ENCODE measurements around the gene MATR3. TPM values are rescaled to one million over a fixed set of nuclear protein-coding genes. Genes with fewer than 3 reads are reported as not detected.
"Not testable (repeated sequence)": the region's sequence is repeated elsewhere in the genome, so short reads cannot be mapped to it uniquely, and the experiment has no call there.

The MATR3 gene
- total RNA-seq, 1 experiment from 2014 or later = 194 TPM

GRCh38 chr5:139354186-139354585 lies 60.6 kb downstream of the MATR3 start:
- in situ Hi-C loops (cut with HindIII; ENCODE audit: low pct_unique_long_range_greater_than_20kb, low sequenced_read_pairs) = no loop called here

GRCh38 chr5:139355900-139356299 lies 62.4 kb downstream of the MATR3 start:
- BruUV-seq (replicated peaks); H3K27me3 ChIP-seq (ENCODE audit: control insufficient read depth, insufficient read depth, low read length); H3K27ac ChIP-seq (ENCODE audit: low read length); intact Hi-C loops (cut with micrococcal nuclease; ENCODE audit: unreplicated experiment); H3K4me3 ChIP-seq (ENCODE audit: low read depth in 2 of 2, low read length in 2 of 2); H3K4me1 ChIP-seq (ENCODE audit: control insufficient read depth, insufficient read depth, low read length); DNase-seq (ENCODE audit: low read depth, low spot score); H3K36me3 ChIP-seq (ENCODE audit: control insufficient read depth, insufficient read depth, low read length); CTCF ChIA-PET; POLR2A ChIA-PET; H3K9me3 ChIP-seq (ENCODE audit: control insufficient read depth, insufficient read depth, low read depth, low read length); ATAC-seq; in situ Hi-C loops (cut with HindIII; ENCODE audit: low pct_unique_long_range_greater_than_20kb, low sequenced_read_pairs): not testable (repeated sequence)

More at GRCh38 chr5:139354186-139354585, 60.6 kb downstream of the MATR3 start:
- DNase-seq (ENCODE audit: low read depth, low spot score) (no peak), ATAC-seq (no peak)
- no peaks in the 10 kb centered on the region for H3K36me3 ChIP-seq (ENCODE audit: control insufficient read depth, insufficient read depth, low read length)
- POLR2A ChIA-PET = no interaction called here
- TSS peak; percentile 44 for BruUV-seq (replicated peaks)
- no peaks in the 10 kb centered on the region for H3K9me3 ChIP-seq (ENCODE audit: control insufficient read depth, insufficient read depth, low read depth, low read length)
- no peaks in the 10 kb centered on the region for H3K27me3 ChIP-seq (ENCODE audit: control insufficient read depth, insufficient read depth, low read length)
- no peaks in the 10 kb centered on the region for H3K4me1 ChIP-seq (ENCODE audit: control insufficient read depth, insufficient read depth, low read length)
- H3K4me3 ChIP-seq (ENCODE audit: low read depth in 2 of 2, low read length in 2 of 2) = no peak overlapping the region
- CTCF ChIA-PET = interaction anchor here (0.5 kb wide), 1 partner anchor 600 kb away, joined by 3 read pairs; no protein-coding TSS in a partner anchor
- intact Hi-C loops (cut with micrococcal nuclease; ENCODE audit: unreplicated experiment) = no loop called here
- TF ChIP-seq, protein P1, sequence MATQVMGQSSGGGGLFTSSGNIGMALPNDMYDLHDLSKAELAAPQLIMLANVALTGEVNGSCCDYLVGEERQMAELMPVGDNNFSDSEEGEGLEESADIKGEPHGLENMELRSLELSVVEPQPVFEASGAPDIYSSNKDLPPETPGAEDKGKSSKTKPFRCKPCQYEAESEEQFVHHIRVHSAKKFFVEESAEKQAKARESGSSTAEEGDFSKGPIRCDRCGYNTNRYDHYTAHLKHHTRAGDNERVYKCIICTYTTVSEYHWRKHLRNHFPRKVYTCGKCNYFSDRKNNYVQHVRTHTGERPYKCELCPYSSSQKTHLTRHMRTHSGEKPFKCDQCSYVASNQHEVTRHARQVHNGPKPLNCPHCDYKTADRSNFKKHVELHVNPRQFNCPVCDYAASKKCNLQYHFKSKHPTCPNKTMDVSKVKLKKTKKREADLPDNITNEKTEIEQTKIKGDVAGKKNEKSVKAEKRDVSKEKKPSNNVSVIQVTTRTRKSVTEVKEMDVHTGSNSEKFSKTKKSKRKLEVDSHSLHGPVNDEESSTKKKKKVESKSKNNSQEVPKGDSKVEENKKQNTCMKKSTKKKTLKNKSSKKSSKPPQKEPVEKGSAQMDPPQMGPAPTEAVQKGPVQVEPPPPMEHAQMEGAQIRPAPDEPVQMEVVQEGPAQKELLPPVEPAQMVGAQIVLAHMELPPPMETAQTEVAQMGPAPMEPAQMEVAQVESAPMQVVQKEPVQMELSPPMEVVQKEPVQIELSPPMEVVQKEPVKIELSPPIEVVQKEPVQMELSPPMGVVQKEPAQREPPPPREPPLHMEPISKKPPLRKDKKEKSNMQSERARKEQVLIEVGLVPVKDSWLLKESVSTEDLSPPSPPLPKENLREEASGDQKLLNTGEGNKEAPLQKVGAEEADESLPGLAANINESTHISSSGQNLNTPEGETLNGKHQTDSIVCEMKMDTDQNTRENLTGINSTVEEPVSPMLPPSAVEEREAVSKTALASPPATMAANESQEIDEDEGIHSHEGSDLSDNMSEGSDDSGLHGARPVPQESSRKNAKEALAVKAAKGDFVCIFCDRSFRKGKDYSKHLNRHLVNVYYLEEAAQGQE (IDR thresholded peaks at IDR 0.05; ENCODE audit: insufficient read depth in 1 of 2, low read depth in 2 of 2, low read length in 1 of 2) = no peak
- TF ChIP-seq, protein P2, sequence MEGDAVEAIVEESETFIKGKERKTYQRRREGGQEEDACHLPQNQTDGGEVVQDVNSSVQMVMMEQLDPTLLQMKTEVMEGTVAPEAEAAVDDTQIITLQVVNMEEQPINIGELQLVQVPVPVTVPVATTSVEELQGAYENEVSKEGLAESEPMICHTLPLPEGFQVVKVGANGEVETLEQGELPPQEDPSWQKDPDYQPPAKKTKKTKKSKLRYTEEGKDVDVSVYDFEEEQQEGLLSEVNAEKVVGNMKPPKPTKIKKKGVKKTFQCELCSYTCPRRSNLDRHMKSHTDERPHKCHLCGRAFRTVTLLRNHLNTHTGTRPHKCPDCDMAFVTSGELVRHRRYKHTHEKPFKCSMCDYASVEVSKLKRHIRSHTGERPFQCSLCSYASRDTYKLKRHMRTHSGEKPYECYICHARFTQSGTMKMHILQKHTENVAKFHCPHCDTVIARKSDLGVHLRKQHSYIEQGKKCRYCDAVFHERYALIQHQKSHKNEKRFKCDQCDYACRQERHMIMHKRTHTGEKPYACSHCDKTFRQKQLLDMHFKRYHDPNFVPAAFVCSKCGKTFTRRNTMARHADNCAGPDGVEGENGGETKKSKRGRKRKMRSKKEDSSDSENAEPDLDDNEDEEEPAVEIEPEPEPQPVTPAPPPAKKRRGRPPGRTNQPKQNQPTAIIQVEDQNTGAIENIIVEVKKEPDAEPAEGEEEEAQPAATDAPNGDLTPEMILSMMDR (IDR thresholded peaks at IDR 0.05) = no peak
- TF ChIP-seq TCF7L2 (IDR thresholded peaks at IDR 0.05; ENCODE audit: low read depth, low read length) (no peak), SIN3A (IDR thresholded peaks at IDR 0.05; ENCODE audit: borderline replicate concordance, insufficient read depth, low read depth, low read length) (no peak), POLR2AphosphoS5 (IDR thresholded peaks at IDR 0.05; ENCODE audit: low read depth, low read length) (no peak)
- no peak overlapping the region for H3K27ac ChIP-seq (ENCODE audit: low read length)

DNA sequence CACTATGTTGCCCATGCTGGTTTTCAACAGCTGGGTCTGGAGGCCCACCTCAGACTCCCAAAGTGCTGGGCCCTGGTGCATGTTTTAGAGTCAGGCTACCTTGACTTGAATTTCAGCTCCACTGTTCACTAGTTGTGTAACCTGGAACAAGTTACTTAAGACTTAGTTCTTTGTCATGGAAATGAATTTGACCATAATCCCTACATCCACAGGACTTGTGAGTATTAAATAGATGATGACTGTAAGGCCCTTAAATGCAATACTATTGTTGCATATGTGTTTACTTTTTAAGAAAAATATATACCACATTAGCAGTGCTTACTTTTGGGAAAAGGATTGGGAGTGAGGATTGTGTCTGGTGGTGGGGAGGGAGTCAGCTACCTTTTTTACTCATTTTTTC lies 64.5 kb downstream of the MATR3 start:
- no peak for ATAC-seq
- Histone ChIP-seq H3K4me1 (ENCODE audit: control insufficient read depth, insufficient read depth, low read length) (no peaks in the 10 kb centered on the region), H3K27me3 (ENCODE audit: control insufficient read depth, insufficient read depth, low read length) (no peaks in the 10 kb centered on the region), H3K36me3 (ENCODE audit: control insufficient read depth, insufficient read depth, low read length) (no peaks in the 10 kb centered on the region), H3K27ac (ENCODE audit: low read length) (no peak overlapping the region), H3K9me3 (ENCODE audit: control insufficient read depth, insufficient read depth, low read depth, low read length) (no peaks in the 10 kb centered on the region), H3K4me3 (ENCODE audit: low read depth in 2 of 2, low read length in 2 of 2) (no peak overlapping the region)
- no peak for DNase-seq (ENCODE audit: low read depth, low spot score)
- POLR2A ChIA-PET = interaction anchor here (0.7 kb wide), 1 partner anchor 14 kb away, joined by 10 read pairs; no protein-coding TSS in a partner anchor
- CTCF ChIA-PET = no interaction called here
- no TSS peak for BruUV-seq (replicated peaks)
- no peak for TF ChIP-seq SIN3A (IDR thresholded peaks at IDR 0.05; ENCODE audit: borderline replicate concordance, insufficient read depth, low read depth, low read length)
- TF ChIP-seq, protein P2 (IDR thresholded peaks at IDR 0.05) = no peak
- TF ChIP-seq, protein P1 (IDR thresholded peaks at IDR 0.05; ENCODE audit: insufficient read depth in 1 of 2, low read depth in 2 of 2, low read length in 1 of 2) = no peak
- intact Hi-C loops (cut with micrococcal nuclease; ENCODE audit: unreplicated experiment) = no loop called here
- in situ Hi-C loops (cut with HindIII; ENCODE audit: low pct_unique_long_range_greater_than_20kb, low sequenced_read_pairs) = no loop called here

All from Panc1 (cell line).